AG04450 (cell line): ENCODE measurements around the gene DACH1. TPM values are rescaled to one million over a fixed set of nuclear protein-coding genes. Genes with fewer than 3 reads are reported as not detected.

Experiments
- CTCF ChIA-PET: fragments of 300-600, 350-600 bp; formaldehyde crosslinking; extraction: SDS; loops from one replicate; lab custom pipeline; 2022; ENCODE audit warnings: antibody characterized with exemption, inconsistent platforms; lab: Charles Lee
- POLR2A ChIA-PET: fragments of 350-600 bp; formaldehyde crosslinking; extraction: SDS; loops from one replicate; lab custom pipeline; 2021; ENCODE audit warnings: antibody characterized with exemption, inconsistent platforms; lab: Yijun Ruan, JAX
- DNase-seq: peaks from one replicate; pipeline ENCODE4 v3.0.0-alpha.2; 2011; ENCODE audit warnings: low read depth, low spot score
- H3K27ac ChIP-seq: one replicate; pipeline ENCODE4 v1.5.1; 2012; ENCODE audit warnings: low read depth, low read length, control low read depth
- H3K27me3 ChIP-seq: one replicate; pipeline ENCODE4 v1.6.0; 2012; ENCODE audit warnings: low read length; ENCODE audit not compliant: control insufficient read depth, insufficient read depth
- H3K4me3 ChIP-seq: 2 replicates; pipeline ENCODE4 v1.5.1; 2011; ENCODE audit warnings: mild to moderate bottlenecking, low read depth, low read length, control low read depth
- H3K9me3 ChIP-seq: 2 replicates; pipeline ENCODE4 v1.5.1; 2012; ENCODE audit warnings: low read length; ENCODE audit not compliant: control insufficient read depth, insufficient read depth
- polyA plus RNA-seq: library from polyadenylated mRNA; depleted of rRNA; stranded (reverse); fragments of >200 nt; gene quantifications from 2 replicates; pipeline ENCODE4 v1.2.3, GENCODE V29; 2011
- TF ChIP-seq, protein P1 (sequence below): IDR thresholded peaks from 2 replicates; pipeline ENCODE4 v1.5.1; 2011; ENCODE audit warnings: low read depth, low read length, control low read depth, inconsistent platforms

The DACH1 gene
- polyA plus RNA-seq, 1 experiment = 0.10 TPM

DNA sequence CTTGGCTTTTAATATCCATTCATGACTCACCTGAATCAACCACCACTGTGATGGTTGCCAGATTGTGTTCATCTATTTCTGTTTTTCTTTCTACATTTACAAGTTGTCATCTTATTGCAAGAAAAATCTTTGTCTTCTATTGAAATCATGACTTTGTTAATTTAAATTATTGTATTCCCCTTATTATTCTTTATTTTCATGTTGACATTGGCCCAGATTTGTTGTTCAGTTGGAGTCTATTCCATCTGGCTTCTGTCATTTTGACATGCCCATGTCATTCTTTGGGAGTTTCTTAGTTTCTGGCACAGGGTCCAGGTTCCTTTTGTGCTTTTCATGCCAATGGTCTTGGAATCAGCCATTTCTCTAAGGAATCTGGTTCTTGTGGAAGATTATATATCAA lies 19.9 kb upstream of the DACH1 start:
- ChIA-PET POLR2A (no interaction called here), CTCF (no interaction called here)
- DNase-seq = no peak
- Histone ChIP-seq H3K4me3 (no peak overlapping the region), H3K27ac (no peak overlapping the region), H3K9me3 (no peaks in the 10 kb centered on the region), H3K27me3 (no peaks in the 10 kb centered on the region)
- TF ChIP-seq, protein P1, sequence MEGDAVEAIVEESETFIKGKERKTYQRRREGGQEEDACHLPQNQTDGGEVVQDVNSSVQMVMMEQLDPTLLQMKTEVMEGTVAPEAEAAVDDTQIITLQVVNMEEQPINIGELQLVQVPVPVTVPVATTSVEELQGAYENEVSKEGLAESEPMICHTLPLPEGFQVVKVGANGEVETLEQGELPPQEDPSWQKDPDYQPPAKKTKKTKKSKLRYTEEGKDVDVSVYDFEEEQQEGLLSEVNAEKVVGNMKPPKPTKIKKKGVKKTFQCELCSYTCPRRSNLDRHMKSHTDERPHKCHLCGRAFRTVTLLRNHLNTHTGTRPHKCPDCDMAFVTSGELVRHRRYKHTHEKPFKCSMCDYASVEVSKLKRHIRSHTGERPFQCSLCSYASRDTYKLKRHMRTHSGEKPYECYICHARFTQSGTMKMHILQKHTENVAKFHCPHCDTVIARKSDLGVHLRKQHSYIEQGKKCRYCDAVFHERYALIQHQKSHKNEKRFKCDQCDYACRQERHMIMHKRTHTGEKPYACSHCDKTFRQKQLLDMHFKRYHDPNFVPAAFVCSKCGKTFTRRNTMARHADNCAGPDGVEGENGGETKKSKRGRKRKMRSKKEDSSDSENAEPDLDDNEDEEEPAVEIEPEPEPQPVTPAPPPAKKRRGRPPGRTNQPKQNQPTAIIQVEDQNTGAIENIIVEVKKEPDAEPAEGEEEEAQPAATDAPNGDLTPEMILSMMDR = no peak

DNA sequence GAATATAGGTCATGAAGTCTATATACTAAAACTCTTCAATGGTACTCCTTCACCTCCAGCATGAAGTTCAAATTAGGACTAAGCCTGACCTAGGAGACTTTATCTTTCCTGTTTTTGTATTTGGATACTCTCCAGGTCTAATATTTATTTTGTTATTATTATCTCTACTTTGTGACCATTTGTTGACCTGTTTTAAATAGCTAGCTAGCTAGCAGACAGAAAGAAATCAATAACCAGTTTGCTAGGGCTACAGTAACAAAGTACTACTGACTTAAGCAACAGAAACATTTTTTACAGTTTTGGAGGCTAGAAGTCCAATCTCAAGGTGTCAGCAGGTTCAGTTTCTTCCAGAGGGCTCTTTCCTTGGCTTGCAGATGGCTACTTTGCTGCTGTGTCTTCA lies 15.1 kb upstream of the DACH1 start:
- CTCF ChIA-PET = interaction anchor here (1.5 kb wide), 1 partner anchor 562 kb away, joined by 4 read pairs; no protein-coding TSS in a partner anchor
- TF ChIP-seq, protein P1 = no peak
- Histone ChIP-seq H3K4me3 (no peak overlapping the region), H3K27me3 (no peaks in the 10 kb centered on the region), H3K27ac (no peak overlapping the region), H3K9me3 (no peaks in the 10 kb centered on the region)
- POLR2A ChIA-PET = no interaction called here
- DNase-seq = no peak

DNA sequence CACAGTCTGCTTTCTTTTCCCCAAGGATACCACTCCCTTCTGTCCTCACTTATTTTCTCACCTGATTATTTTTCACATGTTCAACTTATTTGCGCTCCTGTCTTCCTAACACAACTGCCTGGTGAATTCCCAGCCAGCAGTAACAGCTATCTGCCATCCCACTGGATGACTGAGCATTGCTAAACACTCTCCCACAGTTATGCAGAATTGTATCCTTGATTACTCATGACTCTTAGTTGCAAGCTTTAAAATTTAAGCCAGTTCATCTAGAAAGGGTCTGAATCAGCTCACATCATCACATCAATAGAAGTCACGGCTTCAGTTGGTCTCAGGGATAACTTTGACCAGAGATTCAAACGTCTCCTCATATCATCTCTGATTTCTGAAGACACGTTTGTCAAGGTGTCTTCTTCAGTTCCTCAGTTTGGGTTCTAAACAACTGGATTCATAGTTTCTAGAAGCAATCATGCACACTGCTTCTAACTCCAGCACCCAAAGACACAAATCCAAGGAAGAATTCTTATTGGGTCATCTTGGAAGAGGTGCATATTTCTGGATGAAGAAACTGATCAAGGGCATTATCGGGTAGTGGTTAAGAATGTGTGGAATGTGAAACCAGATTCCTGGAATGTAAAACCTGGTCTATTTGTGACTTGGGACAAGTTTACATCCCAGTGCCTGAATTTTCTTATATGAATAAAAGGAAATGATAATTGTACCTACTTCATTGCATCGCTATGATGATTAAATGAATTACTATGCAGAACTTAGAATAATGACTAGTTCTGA lies 13.9 kb upstream of the DACH1 start:
- Histone ChIP-seq H3K27ac (no peak overlapping the region), H3K27me3 (no peaks in the 10 kb centered on the region), H3K9me3 (no peaks in the 10 kb centered on the region), H3K4me3 (no peak overlapping the region)
- DNase-seq = no peak
- POLR2A ChIA-PET = no interaction called here
- TF ChIP-seq, protein P1 = no peak
- CTCF ChIA-PET = no interaction called here

DNA sequence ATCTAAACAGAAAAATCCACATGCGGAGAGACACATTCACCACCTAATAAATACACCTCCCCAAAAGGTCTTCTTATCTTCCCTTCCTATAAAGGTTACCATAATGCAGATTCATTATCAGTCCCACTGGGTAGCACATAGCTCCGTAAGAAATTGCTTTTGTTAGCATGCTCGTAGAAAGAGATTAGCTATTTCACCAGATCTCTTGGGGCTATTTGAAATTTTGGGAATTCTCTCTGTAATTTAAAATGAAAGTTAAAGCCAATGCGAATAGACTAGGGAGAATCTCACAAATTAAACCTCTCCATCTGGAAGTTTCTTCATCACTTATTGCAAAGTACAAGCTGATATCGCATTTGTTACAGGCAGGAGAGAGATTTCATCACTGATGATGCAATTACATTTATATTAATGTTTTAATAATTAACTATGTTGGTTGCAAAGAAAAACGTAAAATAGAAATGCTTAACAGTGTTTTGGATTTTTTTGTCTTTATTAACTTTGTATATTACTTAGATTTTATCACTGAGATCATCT lies 12.9 kb upstream of the DACH1 start:
- no peak for DNase-seq
- ChIA-PET POLR2A (no interaction called here), CTCF (interaction anchor here (1.3 to 3.6 kb wide), 7 partner anchors 9 to 918 kb away, joined by 3 to 24 read pairs (median 4); no protein-coding TSS in a partner anchor)
- no peaks in the 10 kb centered on the region for H3K9me3 ChIP-seq
- H3K4me3 ChIP-seq = no peak overlapping the region
- TF ChIP-seq, protein P1 = no peak
- H3K27me3 ChIP-seq = no peaks in the 10 kb centered on the region
- H3K27ac ChIP-seq = no peak overlapping the region

DNA sequence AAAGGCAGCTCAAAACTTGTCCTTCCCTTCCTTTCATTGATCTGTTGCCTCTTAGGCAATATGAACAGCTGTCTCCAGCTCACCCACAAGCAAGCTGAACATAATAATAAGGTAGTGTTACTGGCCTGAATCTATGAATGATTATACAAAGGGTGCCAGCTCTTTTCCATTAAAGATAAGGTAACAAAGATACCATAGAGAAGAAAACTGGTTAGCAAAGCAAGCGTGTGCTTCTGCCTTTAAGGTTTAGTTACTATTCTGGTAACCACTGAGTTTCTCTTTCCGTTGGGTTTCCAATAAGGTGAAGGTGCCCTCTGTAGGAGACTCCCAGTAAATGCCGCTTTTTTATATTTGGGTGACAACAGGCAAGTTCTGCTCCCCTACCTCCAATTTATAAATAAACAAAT lies 12.1 kb upstream of the DACH1 start:
- no peak for DNase-seq
- no peaks in the 10 kb centered on the region for H3K27me3 ChIP-seq
- H3K4me3 ChIP-seq = no peak overlapping the region
- CTCF ChIA-PET = interaction anchor here (0.6 to 3.6 kb wide), 10 partner anchors 10 to 918 kb away, joined by 3 to 24 read pairs (median 4); no protein-coding TSS in a partner anchor
- no peaks in the 10 kb centered on the region for H3K9me3 ChIP-seq
- POLR2A ChIA-PET = no interaction called here
- no peak overlapping the region for H3K27ac ChIP-seq
- TF ChIP-seq, protein P1 = peak; percentile 67
